Inflammatory macrophage (primary cell): ENCODE measurements around the gene OTUD1.

Experiments used
- DNase-seq, 2 donors: peaks; one replicate each; pipeline ENCODE4 v3.0.0-alpha.2; 2020 to 2022

Gene OTUD1

GRCh38 chr10:23422003-23422411 is 16.9 kb upstream of the OTUD1 start:
- DNase-seq = no peak

- DNase-seq = peak; percentile 22 to 59
Measured at GRCh38 chr10:23432166-23432565, 6.7 kb upstream of the OTUD1 start.

GRCh38 chr10:23432639-23433038 is 6.2 kb upstream of the OTUD1 start:
- peak; percentile 79 to 94 for DNase-seq

GRCh38 chr10:23433701-23434100 is 5.2 kb upstream of the OTUD1 start:
- DNase-seq = peak; percentile 45 to 50

- DNase-seq = no peak
Measured at GRCh38 chr10:23435378-23435777, 3.5 kb upstream of the OTUD1 start.

GRCh38 chr10:23436983-23437382 is 1.9 kb upstream of the OTUD1 start:
- DNase-seq = no peak

GRCh38 chr10:23437963-23438546 is 820 bp upstream of the OTUD1 start:
- no peak for DNase-seq

GRCh38 chr10:23439452-23439960 is 631 bp downstream of the OTUD1 start:
- DNase-seq = peak in 1 of 2 donors; percentile 28

GRCh38 chr10:23439961-23440889 is 1.4 kb downstream of the OTUD1 start:
- peak; percentile 21 to 30 for DNase-seq

GRCh38 chr10:23441251-23441650 is 2.4 kb downstream of the OTUD1 start:
- no peak for DNase-seq

- no peak for DNase-seq
Measured at GRCh38 chr10:23442936-23443335, 4.1 kb downstream of the OTUD1 start.

- no peak for DNase-seq
Measured at GRCh38 chr10:23445591-23445990, 6.7 kb downstream of the OTUD1 start.

GRCh38 chr10:23448323-23448722 is 9.4 kb downstream of the OTUD1 start:
- DNase-seq = no peak

GRCh38 chr10:23448802-23449570 is 10.1 kb downstream of the OTUD1 start:
- DNase-seq = peak; percentile 33 to 68

GRCh38 chr10:23452033-23452655 is 13.3 kb downstream of the OTUD1 start:
- DNase-seq = no peak

GRCh38 chr10:23453465-23453864 is 14.6 kb downstream of the OTUD1 start:
- no peak for DNase-seq

- DNase-seq = no peak
Measured at GRCh38 chr10:23457632-23458417, 18.9 kb downstream of the OTUD1 start.

GRCh38 chr10:23459308-23459939 is 20.5 kb downstream of the OTUD1 start:
- no peak for DNase-seq

GRCh38 chr10:23461557-23461956 is 22.7 kb downstream of the OTUD1 start:
- DNase-seq = no peak

- peak; percentile 22 to 46 for DNase-seq
Measured at GRCh38 chr10:23467012-23467411, 28.1 kb downstream of the OTUD1 start.

GRCh38 chr10:23467548-23467947 is 28.7 kb downstream of the OTUD1 start:
- no peak for DNase-seq
